Panc1 (cell line): ENCODE measurements around the gene NFE2L3. TPM values are rescaled to one million over a fixed set of nuclear protein-coding genes. Genes with fewer than 3 reads are reported as not detected.

Source experiments
- ATAC-seq: fragments of 200-7000 bp; cut with Tn5 transposase; 2 replicates; pipeline ENCODE4 v1.9.1; 2020; ENCODE audit warnings: mild to moderate bottlenecking, moderate library complexity
- BruUV-seq: library from RNA; stranded (reverse); fragments of 400-500 nt; replicated peaks from 2 replicates; lab custom pipeline; 2021; lab: Mats Ljungman, UMichigan
- CTCF ChIA-PET: fragments of 300-600 bp; sonication (Branson Sonifier 250); formaldehyde crosslinking; loops from one replicate; lab custom pipeline; 2022; ENCODE audit warnings: antibody characterized with exemption; lab: Charles Lee
- POLR2A ChIA-PET: fragments of 300-600 bp; sonication (Branson Sonifier 250); formaldehyde crosslinking; loops from one replicate; lab custom pipeline; 2022; ENCODE audit warnings: antibody characterized with exemption; lab: Charles Lee
- DNase-seq: peaks from one replicate; pipeline ENCODE4 v3.0.0-alpha.2; 2010; ENCODE audit warnings: low read depth, low spot score
- H3K27ac ChIP-seq: 2 replicates; pipeline ENCODE4 v1.5.1; 2011; ENCODE audit warnings: mild to moderate bottlenecking, low read length, inconsistent platforms
- H3K27me3 ChIP-seq: fragments of 200-500 bp; sonication (Bioruptor generic); 2 replicates; pipeline ENCODE4 v1.6.0; 2014; ENCODE audit warnings: low read length, inconsistent platforms; ENCODE audit not compliant: control insufficient read depth, insufficient read depth
- H3K36me3 ChIP-seq: fragments of 200-500 bp; sonication (Bioruptor generic); 2 replicates; pipeline ENCODE4 v1.5.1; 2014; ENCODE audit warnings: inconsistent platforms, mild to moderate bottlenecking, low read length, moderate library complexity; ENCODE audit not compliant: control insufficient read depth, insufficient read depth
- H3K4me1 ChIP-seq: 2 replicates; pipeline ENCODE4 v1.5.1; 2011; ENCODE audit warnings: inconsistent platforms, mild to moderate bottlenecking, low read length, moderate library complexity; ENCODE audit not compliant: control insufficient read depth, insufficient read depth
- H3K4me3 ChIP-seq, 2 experiments: 2 replicates each; pipeline ENCODE4 v1.5.1; 2011 to 2012; ENCODE audit warnings: low read depth in 2 of 2, low read length in 2 of 2, mild to moderate bottlenecking in 2 of 2, inconsistent platforms in 1 of 2, moderate library complexity in 1 of 2
- H3K9me3 ChIP-seq: fragments of 200-500 bp; sonication (Bioruptor generic); 2 replicates; pipeline ENCODE4 v1.5.1; 2014; ENCODE audit warnings: low read depth, mild to moderate bottlenecking, inconsistent platforms, low read length, moderate library complexity; ENCODE audit not compliant: control insufficient read depth, insufficient read depth
- CTCF ChIP-seq: fragments of 450-650 bp; IDR thresholded peaks from 2 replicates; pipeline ENCODE4 v1.5.1; 2017; ENCODE audit warnings: mild to moderate bottlenecking
- POLR2AphosphoS5 ChIP-seq: IDR thresholded peaks from 2 replicates; pipeline ENCODE4 v1.6.1; 2012; ENCODE audit warnings: mild to moderate bottlenecking, low read depth, low read length, moderate library complexity
- SIN3A ChIP-seq: IDR thresholded peaks from 2 replicates; pipeline ENCODE4 v1.6.1; 2012; ENCODE audit warnings: low read depth, mild to moderate bottlenecking, low read length, moderate library complexity, borderline replicate concordance; ENCODE audit not compliant: insufficient read depth
- TCF7L2 ChIP-seq: IDR thresholded peaks from 2 replicates; pipeline ENCODE4 v1.6.1; 2011; ENCODE audit warnings: mild to moderate bottlenecking, low read depth, low read length, inconsistent platforms
- in situ Hi-C: cut with HindIII; loops from 2 replicates; pipeline ENCODE4 v1.10.0; 2016; ENCODE audit warnings: low sequenced_read_pairs, low pct_unique_long_range_greater_than_20kb
- intact Hi-C: fragments of 100-400 bp; cut with micrococcal nuclease; formaldehyde crosslinking; loops from one replicate; pipeline ENCODE4 v1.10.0; 2022; ENCODE audit not compliant: unreplicated experiment
- total RNA-seq: library from RNA; stranded (reverse); gene quantifications from one replicate; pipeline ENCODE4 v1.2.1, GENCODE V29; 2021; ENCODE audit not compliant: unreplicated experiment
- TF ChIP-seq, protein P1 (sequence below), 2 experiments: IDR thresholded peaks; 2 replicates each; pipeline ENCODE4 v1.6.1; 2011 to 2012; ENCODE audit warnings: low read depth in 2 of 2, control low read depth in 1 of 2, low read length in 1 of 2, mild to moderate bottlenecking in 1 of 2, moderate library complexity in 1 of 2; ENCODE audit not compliant: insufficient read depth in 1 of 2

Gene NFE2L3
- total RNA-seq, 1 experiment from 2014 or later, result 78.5 TPM

GRCh38 chr7:26213807-26214515 is 62.0 kb downstream of the NFE2L3 start:
- no TSS peak for BruUV-seq
- no peaks in the 10 kb centered on the region for H3K27me3 ChIP-seq
- H3K4me3 ChIP-seq, result no peak overlapping the region
- POLR2A ChIA-PET, result interaction anchor here (0.5 kb wide), 1 partner anchor 39 kb away, joined by 7 read pairs; no protein-coding TSS in a partner anchor
- H3K4me1 ChIP-seq, result peaks cover 8% of the 10 kb centered on the region; the same call in 1 of the 2 replicates
- DNase-seq, result no peak
- peak; percentile 69 for TF ChIP-seq POLR2AphosphoS5
- no peak for TF ChIP-seq CTCF
- H3K36me3 ChIP-seq, result peaks cover 39% of the 10 kb centered on the region
- peak overlapping the region; percentile 49; the same call in 1 of the 2 replicates for H3K27ac ChIP-seq
- no peak for ATAC-seq
- intact Hi-C loops (loop anchor here (5.0 kb wide), 1 partner anchor 73 kb away; no protein-coding TSS in a partner anchor), in situ Hi-C loops (no loop called here)
- CTCF ChIA-PET, result interaction anchor here (0.5 kb wide), 1 partner anchor 135 kb away, joined by 3 read pairs; no protein-coding TSS in a partner anchor
- no peaks in the 10 kb centered on the region for H3K9me3 ChIP-seq

- H3K9me3 ChIP-seq, result no peaks in the 10 kb centered on the region
- H3K27ac ChIP-seq, result no peak overlapping the region
- H3K36me3 ChIP-seq, result peaks cover 19% of the 10 kb centered on the region
- CTCF ChIA-PET, result no interaction called here
- intact Hi-C loops, result no loop called here
- H3K27me3 ChIP-seq, result no peaks in the 10 kb centered on the region
- H3K4me1 ChIP-seq, result peaks cover 8% of the 10 kb centered on the region; the same call in 1 of the 2 replicates
- in situ Hi-C loops, result no loop called here
- no peak overlapping the region for H3K4me3 ChIP-seq
- DNase-seq, result no peak
- POLR2A ChIA-PET, result no interaction called here
- no peak for ATAC-seq
- no TSS peak for BruUV-seq
- no peak for TF ChIP-seq POLR2AphosphoS5
- TF ChIP-seq, protein P1, sequence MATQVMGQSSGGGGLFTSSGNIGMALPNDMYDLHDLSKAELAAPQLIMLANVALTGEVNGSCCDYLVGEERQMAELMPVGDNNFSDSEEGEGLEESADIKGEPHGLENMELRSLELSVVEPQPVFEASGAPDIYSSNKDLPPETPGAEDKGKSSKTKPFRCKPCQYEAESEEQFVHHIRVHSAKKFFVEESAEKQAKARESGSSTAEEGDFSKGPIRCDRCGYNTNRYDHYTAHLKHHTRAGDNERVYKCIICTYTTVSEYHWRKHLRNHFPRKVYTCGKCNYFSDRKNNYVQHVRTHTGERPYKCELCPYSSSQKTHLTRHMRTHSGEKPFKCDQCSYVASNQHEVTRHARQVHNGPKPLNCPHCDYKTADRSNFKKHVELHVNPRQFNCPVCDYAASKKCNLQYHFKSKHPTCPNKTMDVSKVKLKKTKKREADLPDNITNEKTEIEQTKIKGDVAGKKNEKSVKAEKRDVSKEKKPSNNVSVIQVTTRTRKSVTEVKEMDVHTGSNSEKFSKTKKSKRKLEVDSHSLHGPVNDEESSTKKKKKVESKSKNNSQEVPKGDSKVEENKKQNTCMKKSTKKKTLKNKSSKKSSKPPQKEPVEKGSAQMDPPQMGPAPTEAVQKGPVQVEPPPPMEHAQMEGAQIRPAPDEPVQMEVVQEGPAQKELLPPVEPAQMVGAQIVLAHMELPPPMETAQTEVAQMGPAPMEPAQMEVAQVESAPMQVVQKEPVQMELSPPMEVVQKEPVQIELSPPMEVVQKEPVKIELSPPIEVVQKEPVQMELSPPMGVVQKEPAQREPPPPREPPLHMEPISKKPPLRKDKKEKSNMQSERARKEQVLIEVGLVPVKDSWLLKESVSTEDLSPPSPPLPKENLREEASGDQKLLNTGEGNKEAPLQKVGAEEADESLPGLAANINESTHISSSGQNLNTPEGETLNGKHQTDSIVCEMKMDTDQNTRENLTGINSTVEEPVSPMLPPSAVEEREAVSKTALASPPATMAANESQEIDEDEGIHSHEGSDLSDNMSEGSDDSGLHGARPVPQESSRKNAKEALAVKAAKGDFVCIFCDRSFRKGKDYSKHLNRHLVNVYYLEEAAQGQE (IDR thresholded peaks at IDR 0.05; ENCODE audit: insufficient read depth in 1 of 2, low read depth in 2 of 2, low read length in 1 of 2), result no peak
- TF ChIP-seq TCF7L2, result no peak
- no peak for TF ChIP-seq CTCF
- no peak for TF ChIP-seq SIN3A
Measured at GRCh38 chr7:26216049-26216448, 64.1 kb downstream of the NFE2L3 start.
